HG03045 (cell line): ENCODE results near the gene OR10H3.
"Not testable (repeated sequence)": the region's sequence is repeated elsewhere in the genome, so short reads cannot be mapped to it uniquely, and the experiment has no call there.

ENCODE experiments used
- ATAC-seq: cut with Tn5 transposase; IDR thresholded peaks from one replicate; pipeline ENCODE4 v1.9.1; 2021; ENCODE audit warnings: mild to moderate bottlenecking, moderate library complexity; ENCODE audit not compliant: unreplicated experiment

OR10H3 gene

GRCh38 chr19:15776991-15777970, 39.5 kb downstream of the OR10H3 start:
- no peak for ATAC-seq

- no peak for ATAC-seq
These were observed 42.1 kb downstream of the OR10H3 start for GRCh38 chr19:15779756-15780476.

- no peak for ATAC-seq
These were observed 43.0 kb downstream of the OR10H3 start for GRCh38 chr19:15780610-15781418.

- no peak for ATAC-seq
These were observed 43.9 kb downstream of the OR10H3 start for GRCh38 chr19:15781661-15782060.

- no peak for ATAC-seq
These were observed 44.4 kb downstream of the OR10H3 start for GRCh38 chr19:15782211-15782610.

- not testable (repeated sequence) for ATAC-seq
These were observed 45.1 kb downstream of the OR10H3 start for GRCh38 chr19:15782896-15783295.

GRCh38 chr19:15787611-15788155, 49.9 kb downstream of the OR10H3 start, which contains the start of gene OR10H5:
Gene OR10H5, plus strand, starts transcription at chr19:15787661. Its CDS starts 6,388 bp downstream, at chr19:15794049.
- no peak for ATAC-seq

- ATAC-seq = no peak
These were observed 50.9 kb downstream of the OR10H3 start for GRCh38 chr19:15788594-15789270.

- no peak for ATAC-seq
These were observed 52.3 kb downstream of the OR10H3 start for GRCh38 chr19:15790096-15790495.
